OCI-LY7 (cell line): Measurements from ENCODE around the gene ZFAND2A. TPM values are rescaled to one million over a fixed set of nuclear protein-coding genes. Genes with fewer than 3 reads are reported as not detected.

ENCODE experiments used
- BruUV-seq: library from RNA; stranded (reverse); fragments of 400-500 nt; replicated peaks from 2 replicates; lab custom pipeline; 2021; lab: Mats Ljungman, UMichigan
- CTCF ChIA-PET: fragments of 300-600 bp; sonication (Branson Sonifier 250); formaldehyde crosslinking; loops from one replicate; lab custom pipeline; 2022; ENCODE audit warnings: antibody characterized with exemption; ENCODE audit not compliant: unreplicated experiment; lab: Charles Lee
- POLR2A ChIA-PET: fragments of 300-600 bp; sonication (Branson Sonifier 250); formaldehyde crosslinking; loops from one replicate; lab custom pipeline; 2022; ENCODE audit warnings: antibody characterized with exemption; lab: Charles Lee
- DNase-seq: peaks from one replicate; pipeline ENCODE4 v3.0.0-alpha.2; 2015; ENCODE audit warnings: low spot score
- H2AFZ ChIP-seq: fragments of 200-600 bp; sonication (generic), shearing (Covaris generic); 2 replicates; pipeline ENCODE4 v1.6.1; 2014; ENCODE audit warnings: mild to moderate bottlenecking, antibody characterized with exemption, low read length, moderate library complexity
- H3K27ac ChIP-seq: fragments of 200-600 bp; sonication (generic); 2 replicates; pipeline ENCODE4 v1.5.1; 2014; ENCODE audit warnings: mixed run types, low read depth, mild to moderate bottlenecking, moderate library complexity, low read length, inconsistent platforms; ENCODE audit not compliant: poor library complexity, severe bottlenecking
- H3K36me3 ChIP-seq: fragments of 200-600 bp; sonication (generic); 2 replicates; pipeline ENCODE4 v1.6.1; 2014; ENCODE audit warnings: mild to moderate bottlenecking, antibody characterized with exemption, low read length, moderate library complexity, mixed read lengths; ENCODE audit not compliant: insufficient read depth
- H3K4me1 ChIP-seq: fragments of 200-600 bp; sonication (generic); 2 replicates; pipeline ENCODE4 v1.5.1; 2014; ENCODE audit warnings: mild to moderate bottlenecking, low read length; ENCODE audit not compliant: insufficient read depth, poor library complexity, severe bottlenecking
- H3K4me2 ChIP-seq: fragments of 200-600 bp; sonication (generic); 2 replicates; pipeline ENCODE4 v1.6.1; 2014; ENCODE audit warnings: mild to moderate bottlenecking, low read length
- H3K4me3 ChIP-seq: fragments of 200-600 bp; sonication (generic); 2 replicates; pipeline ENCODE4 v1.5.1; 2014; ENCODE audit warnings: mild to moderate bottlenecking, low read depth, low read length; ENCODE audit not compliant: poor library complexity, severe bottlenecking
- H3K79me2 ChIP-seq: fragments of 200-600 bp; sonication (generic); 2 replicates; pipeline ENCODE4 v1.6.1; 2016; ENCODE audit warnings: low read depth, mild to moderate bottlenecking, low read length, moderate library complexity, mixed read lengths; ENCODE audit not compliant: insufficient read depth
- H3K9me2 ChIP-seq: fragments of 200-600 bp; sonication (generic); 2 replicates; pipeline ENCODE4 v1.6.1; 2016; ENCODE audit warnings: mild to moderate bottlenecking, low read length, mixed read lengths; ENCODE audit not compliant: insufficient read depth
- H3K9me3 ChIP-seq: fragments of 200-600 bp; sonication (generic); 2 replicates; pipeline ENCODE4 v1.6.1; 2014; ENCODE audit warnings: mild to moderate bottlenecking, mixed run types, low read length, mixed read lengths
- H4K20me1 ChIP-seq: fragments of 200-600 bp; sonication (generic); 2 replicates; pipeline ENCODE4 v1.6.1; 2014; ENCODE audit warnings: mild to moderate bottlenecking, antibody characterized with exemption, low read length, moderate library complexity, mixed read lengths; ENCODE audit not compliant: insufficient read depth
- EZH2phosphoT487 ChIP-seq: fragments of 200-600 bp; sonication (generic); IDR thresholded peaks from 2 replicates; pipeline ENCODE4 v1.6.1; 2018; ENCODE audit warnings: low read depth, borderline replicate concordance, mild to moderate bottlenecking, mixed run types, antibody characterized with exemption, low read length, moderate library complexity, mixed read lengths
- intact Hi-C: fragments of 100-400 bp; cut with micrococcal nuclease; formaldehyde crosslinking; loops from one replicate; pipeline ENCODE4 v1.10.0; 2022; ENCODE audit not compliant: unreplicated experiment
- total RNA-seq, 2 experiments: library from RNA; depleted of rRNA in 1 of 2; stranded (reverse); fragments of >200 nt in 1 of 2; shearing (Covaris generic) in 1 of 2; gene quantifications; 2 replicates each; pipeline ENCODE4 v1.2.3, GENCODE V29; 2014 to 2022
- TF ChIP-seq, protein P1 (sequence below): fragments of 200-600 bp; sonication (generic); conservative IDR thresholded peaks from 2 replicates; pipeline ENCODE4 v1.5.1; 2014; ENCODE audit warnings: mild to moderate bottlenecking, antibody characterized with exemption, low read length, moderate library complexity, mixed read lengths

Gene ZFAND2A
- total RNA-seq, 2 experiments from 2014 or later = 20.4 to 22.9 TPM

DNA sequence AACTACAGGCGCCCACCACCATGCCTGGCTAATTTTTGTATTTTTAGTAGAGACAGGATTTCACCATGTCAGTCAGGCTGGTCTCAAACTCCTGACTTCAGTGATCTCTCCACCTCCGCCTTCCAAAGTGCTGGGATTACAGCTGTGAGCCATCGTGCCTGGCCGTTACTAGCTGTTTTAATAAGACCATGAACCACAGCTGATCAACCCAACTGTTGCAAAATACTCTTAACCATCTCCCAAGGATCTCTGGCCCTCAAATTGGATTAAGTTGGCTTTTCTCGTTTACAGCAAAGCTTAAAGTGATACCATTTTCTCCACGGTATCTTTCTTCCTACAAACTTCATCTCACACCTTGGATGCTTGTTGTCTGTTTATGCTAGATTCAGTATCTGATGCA lies 18.3 kb downstream of the ZFAND2A start:
- no peak for DNase-seq
- no peaks in the 10 kb centered on the region for H3K36me3 ChIP-seq
- H3K27ac ChIP-seq = no peak overlapping the region
- no peaks in the 10 kb centered on the region for H3K9me2 ChIP-seq
- no peaks in the 10 kb centered on the region for H3K9me3 ChIP-seq
- no peak for TF ChIP-seq EZH2phosphoT487
- TF ChIP-seq, protein P1, sequence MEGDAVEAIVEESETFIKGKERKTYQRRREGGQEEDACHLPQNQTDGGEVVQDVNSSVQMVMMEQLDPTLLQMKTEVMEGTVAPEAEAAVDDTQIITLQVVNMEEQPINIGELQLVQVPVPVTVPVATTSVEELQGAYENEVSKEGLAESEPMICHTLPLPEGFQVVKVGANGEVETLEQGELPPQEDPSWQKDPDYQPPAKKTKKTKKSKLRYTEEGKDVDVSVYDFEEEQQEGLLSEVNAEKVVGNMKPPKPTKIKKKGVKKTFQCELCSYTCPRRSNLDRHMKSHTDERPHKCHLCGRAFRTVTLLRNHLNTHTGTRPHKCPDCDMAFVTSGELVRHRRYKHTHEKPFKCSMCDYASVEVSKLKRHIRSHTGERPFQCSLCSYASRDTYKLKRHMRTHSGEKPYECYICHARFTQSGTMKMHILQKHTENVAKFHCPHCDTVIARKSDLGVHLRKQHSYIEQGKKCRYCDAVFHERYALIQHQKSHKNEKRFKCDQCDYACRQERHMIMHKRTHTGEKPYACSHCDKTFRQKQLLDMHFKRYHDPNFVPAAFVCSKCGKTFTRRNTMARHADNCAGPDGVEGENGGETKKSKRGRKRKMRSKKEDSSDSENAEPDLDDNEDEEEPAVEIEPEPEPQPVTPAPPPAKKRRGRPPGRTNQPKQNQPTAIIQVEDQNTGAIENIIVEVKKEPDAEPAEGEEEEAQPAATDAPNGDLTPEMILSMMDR = no peak
- H2AFZ ChIP-seq = no peak overlapping the region
- H3K4me3 ChIP-seq = no peak overlapping the region
- H3K4me2 ChIP-seq = no peak overlapping the region
- H3K4me1 ChIP-seq = peaks cover 42% of the 10 kb centered on the region
- ChIA-PET CTCF (no interaction called here), POLR2A (no interaction called here)
- no TSS peak for BruUV-seq
- intact Hi-C loops = loop anchor here (5.0 kb wide), 1 partner anchor 149 kb away; no protein-coding TSS in a partner anchor
- H4K20me1 ChIP-seq = no peaks in the 10 kb centered on the region
- peaks cover 11% of the 10 kb centered on the region; the same call in 1 of the 2 replicates for H3K79me2 ChIP-seq

DNA sequence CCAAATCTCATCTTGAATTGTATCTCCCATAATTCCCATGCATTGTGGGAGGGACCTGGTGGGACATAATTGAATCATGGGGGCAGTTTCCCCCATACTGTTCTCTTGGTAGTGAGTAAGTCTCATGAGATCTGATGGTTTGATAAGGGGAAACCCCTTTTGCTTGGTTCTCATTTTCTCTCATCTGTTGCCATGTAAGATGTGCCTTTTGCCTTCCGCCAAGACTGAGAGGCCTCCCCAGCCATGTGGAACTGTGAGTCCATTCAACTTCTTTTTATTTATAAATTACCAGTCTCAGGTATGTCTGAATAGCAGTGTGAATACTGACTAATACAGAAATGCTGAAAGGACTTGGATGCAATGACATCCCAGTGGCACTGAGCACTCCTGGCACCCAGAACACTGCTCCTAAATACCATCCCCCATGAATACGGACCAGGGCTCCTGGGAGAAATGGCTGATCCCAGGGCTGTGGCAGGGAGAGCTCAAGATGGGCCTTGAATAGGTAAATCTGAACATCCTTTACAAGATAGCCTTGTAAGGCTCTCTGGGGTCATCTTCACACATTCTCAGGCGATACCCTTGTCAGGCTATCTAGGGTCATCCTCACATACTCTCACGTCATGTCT lies 19.4 kb downstream of the ZFAND2A start:
- no TSS peak for BruUV-seq
- intact Hi-C loops = loop anchor here (5.0 kb wide), 1 partner anchor 148 kb away; no protein-coding TSS in a partner anchor

More for the DNA sequence above, 19.4 kb downstream of the ZFAND2A start:
- ChIA-PET CTCF (no interaction called here), POLR2A (interaction anchor here (1.1 kb wide), 2 partner anchors 8 to 20 kb away, joined by 3 to 4 read pairs; partner anchors contain the start of gene ZFAND2A)
- peaks cover 44% of the 10 kb centered on the region for H3K4me1 ChIP-seq
- no peak overlapping the region for H3K4me2 ChIP-seq
- H4K20me1 ChIP-seq = no peaks in the 10 kb centered on the region
- TF ChIP-seq, protein P1 = no peak
- no peak for TF ChIP-seq EZH2phosphoT487
- H3K79me2 ChIP-seq = peaks cover 13% of the 10 kb centered on the region; the same call in 1 of the 2 replicates
- DNase-seq = peak; percentile 25
- no peak overlapping the region for H2AFZ ChIP-seq
- no peaks in the 10 kb centered on the region for H3K9me2 ChIP-seq
- no peaks in the 10 kb centered on the region for H3K9me3 ChIP-seq
- no peak overlapping the region for H3K4me3 ChIP-seq
- no peak overlapping the region for H3K27ac ChIP-seq
- H3K36me3 ChIP-seq = no peaks in the 10 kb centered on the region
